GM12875 (cell line): ENCODE results near the gene ITSN1.

Experiments used
- H3K4me3 ChIP-seq: one replicate; pipeline ENCODE4 v1.5.1; 2011; ENCODE audit warnings: low read depth, low read length, control low read depth
- CTCF ChIP-seq: IDR thresholded peaks from 2 replicates; pipeline ENCODE4 v1.5.1; 2011; ENCODE audit warnings: low read depth, mild to moderate bottlenecking, control low read depth, inconsistent platforms, low read length, moderate library complexity, borderline replicate concordance; ENCODE audit not compliant: insufficient read depth

ITSN1 gene

GRCh38 chr21:33937931-33938339 is 295.6 kb downstream of the ITSN1 start:
- no peak for TF ChIP-seq CTCF
- no peak overlapping the region for H3K4me3 ChIP-seq

- H3K4me3 ChIP-seq: no peak overlapping the region
- TF ChIP-seq CTCF: no peak
Observed at GRCh38 chr21:33938381-33938780, 296.1 kb downstream of the ITSN1 start.

GRCh38 chr21:33939226-33939625 is 296.9 kb downstream of the ITSN1 start:
- TF ChIP-seq CTCF: no peak
- no peak overlapping the region for H3K4me3 ChIP-seq

DNA sequence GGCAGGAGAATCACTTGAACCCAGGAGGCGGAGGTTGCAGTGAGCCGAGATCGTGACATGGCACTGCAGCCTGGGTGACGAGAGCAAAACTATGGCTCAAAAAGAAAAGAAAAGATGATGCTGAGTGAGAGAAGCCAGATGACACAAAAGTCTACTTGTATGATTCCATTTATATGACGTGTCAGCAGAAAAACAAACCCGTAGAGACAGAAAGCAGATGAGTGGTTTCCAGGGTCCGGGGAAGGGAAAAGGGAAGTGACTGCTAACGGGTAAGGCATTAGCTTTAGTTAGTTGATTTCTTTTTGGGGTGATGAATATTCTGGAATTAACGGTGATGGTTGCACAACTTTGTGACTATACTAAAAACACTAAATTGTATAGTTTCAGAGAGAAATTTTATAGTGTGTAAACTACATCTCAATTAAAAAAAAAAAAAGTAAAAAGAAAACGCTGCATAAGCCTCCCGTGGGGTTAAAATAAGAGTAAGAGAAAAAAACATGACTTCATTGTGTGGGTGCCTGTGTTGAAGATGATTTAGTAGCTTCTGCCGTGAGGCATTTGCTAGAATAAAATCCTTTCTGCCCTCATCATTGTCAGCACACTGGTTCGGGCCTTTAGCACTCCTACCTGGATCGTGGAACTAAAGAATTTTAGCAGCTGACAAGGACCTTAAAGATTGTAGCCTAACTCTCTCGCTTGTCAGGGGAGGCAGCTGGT is 298.0 kb downstream of the ITSN1 start:
- TF ChIP-seq CTCF: no peak
- no peak overlapping the region for H3K4me3 ChIP-seq

- no peak for TF ChIP-seq CTCF
- H3K4me3 ChIP-seq: no peak overlapping the region
Observed at GRCh38 chr21:33940881-33941245, 298.6 kb downstream of the ITSN1 start.

- TF ChIP-seq CTCF: no peak
- H3K4me3 ChIP-seq: no peak overlapping the region
Observed at GRCh38 chr21:33942426-33942825, 300.1 kb downstream of the ITSN1 start.

DNA sequence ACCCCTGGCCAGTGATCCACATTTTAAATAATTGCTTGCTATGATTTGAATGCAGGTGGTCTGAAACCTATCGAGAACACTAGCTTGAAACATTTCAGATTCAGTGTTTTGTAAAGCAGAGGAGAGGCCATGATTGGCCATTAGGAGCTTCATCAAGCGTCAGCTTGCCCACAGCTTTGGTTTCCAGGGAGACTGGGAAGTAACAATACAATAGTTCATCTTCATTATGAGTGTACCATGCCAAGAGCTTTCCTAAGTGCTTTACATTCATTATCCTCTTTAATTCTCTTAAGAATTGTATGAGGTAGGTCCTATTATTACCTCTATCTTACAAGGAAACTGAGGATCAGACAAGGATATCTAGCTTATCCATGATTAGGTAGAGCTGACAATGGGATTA is 301.0 kb downstream of the ITSN1 start:
- no peak overlapping the region for H3K4me3 ChIP-seq
- no peak for TF ChIP-seq CTCF
